ENCODE data around the gene PTGIR. TPM values are rescaled to one million over a fixed set of nuclear protein-coding genes. Genes with fewer than 3 reads are reported as not detected.

Gene PTGIR
- polyA plus RNA-seq, 1 donor (not counting 4 experiments of a cell fraction or from before 2014, with no cell fraction given): not detected

DNA sequence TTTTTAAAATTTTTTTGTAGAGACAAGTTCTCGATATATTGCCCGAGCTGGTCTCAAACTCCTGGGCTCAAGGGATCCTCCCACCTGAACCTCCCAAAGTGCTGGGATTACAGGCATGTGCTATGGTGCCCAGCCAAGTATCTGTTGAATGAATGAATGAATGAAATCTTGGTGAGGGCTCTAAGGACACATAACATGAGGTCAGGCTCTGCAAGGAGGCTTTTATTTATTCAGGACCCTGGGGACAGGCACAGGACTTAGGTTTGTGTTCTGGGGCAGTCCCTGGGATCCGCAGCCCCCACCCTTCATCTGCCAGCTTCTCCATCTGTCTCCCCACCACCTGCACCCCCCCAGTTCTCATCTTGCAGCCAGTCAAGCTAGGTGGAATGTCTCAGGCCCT is 4.6 kb downstream of the PTGIR start:
- peaks cover 3% of the 10 kb centered on the region for H3K4me1 ChIP-seq (ENCODE audit: control insufficient read depth, extremely low read depth, insufficient read depth, low read length)
- no peaks in the 10 kb centered on the region for H3K79me2 ChIP-seq (ENCODE audit: control insufficient read depth, insufficient read depth, low read length)
- FAIRE-seq (no peak), DNase-seq (ENCODE audit: low read depth, low spot score) (no peak)
- H3K27ac ChIP-seq (ENCODE audit: control insufficient read depth, insufficient read depth, low read length): no peak overlapping the region
- no peaks in the 10 kb centered on the region for H3K9me3 ChIP-seq (ENCODE audit: control insufficient read depth, low read depth, low read length)
- peaks cover 14% of the 10 kb centered on the region for H3K27me3 ChIP-seq (ENCODE audit: control insufficient read depth, extremely low read depth, insufficient read depth, low read length)
- H4K20me1 ChIP-seq (ENCODE audit: control insufficient read depth, extremely low read depth, insufficient read depth, low read length): no peaks in the 10 kb centered on the region
- H3K9ac ChIP-seq (ENCODE audit: control insufficient read depth, extremely low read depth, insufficient read depth, low read length): no peak overlapping the region
- no peaks in the 10 kb centered on the region for H3K36me3 ChIP-seq (ENCODE audit: control insufficient read depth in 2 of 2, extremely low read depth in 1 of 2, insufficient read depth in 2 of 2, low read length in 2 of 2)
- H3K9me1 ChIP-seq (ENCODE audit: control insufficient read depth, extremely low read depth, insufficient read depth, low read length): no peaks in the 10 kb centered on the region
- TF ChIP-seq CTCF (optimal IDR thresholded peaks at IDR 0.05 in 1 of 3, IDR thresholded peaks at IDR 0.05 in 1 of 3, conservative IDR thresholded peaks at IDR 0.05 in 1 of 3; ENCODE audit: extremely low read depth in 1 of 3, insufficient read depth in 2 of 3, low read length in 3 of 3): no peak
- no peak for TF ChIP-seq EZH2 (IDR thresholded peaks at IDR 0.05; ENCODE audit: low read length)
- no peak overlapping the region for H3K4me3 ChIP-seq (ENCODE audit: control insufficient read depth in 2 of 3, extremely low read depth in 1 of 3, insufficient read depth in 2 of 3, low read depth in 1 of 3, low read length in 3 of 3)
- no peak overlapping the region for H3K4me2 ChIP-seq (ENCODE audit: control insufficient read depth, extremely low read depth, insufficient read depth, low read depth, low read length)
- H2AFZ ChIP-seq (ENCODE audit: control insufficient read depth, low read length): no peak overlapping the region
- dilution Hi-C loops (cut with MboI; ENCODE audit: extremely low pct_ligation_motif_present, low sequenced_read_pairs): no loop called here

DNA sequence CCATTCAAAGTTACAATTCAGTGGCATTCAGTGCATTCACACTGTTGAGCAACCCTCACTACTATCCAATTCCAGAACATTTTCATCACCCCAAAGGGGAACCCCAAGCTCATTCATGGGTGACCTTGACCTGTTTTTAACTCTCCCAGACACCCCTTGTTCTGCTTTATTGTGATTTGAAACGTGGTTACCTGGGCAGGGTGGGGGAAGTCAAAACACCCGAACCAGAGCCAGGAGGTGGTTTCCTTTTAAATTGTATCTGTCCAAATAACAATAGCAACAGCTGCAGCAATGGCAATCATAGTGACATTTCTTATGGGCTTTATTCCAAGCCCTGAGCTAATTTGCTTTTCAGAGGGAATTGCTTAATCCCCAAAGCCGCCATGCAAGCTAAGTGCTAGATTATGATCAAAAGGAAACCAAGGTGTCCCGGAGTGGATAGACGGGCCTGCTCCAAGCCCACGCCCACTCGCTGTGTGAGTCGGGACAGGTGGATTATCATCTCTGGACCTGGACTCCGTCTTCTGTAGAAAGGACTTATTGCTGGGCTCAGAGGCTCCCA is 6.1 kb downstream of the PTGIR start:
- no peak for TF ChIP-seq EZH2 (IDR thresholded peaks at IDR 0.05; ENCODE audit: low read length)
- TF ChIP-seq CTCF (optimal IDR thresholded peaks at IDR 0.05 in 1 of 3, IDR thresholded peaks at IDR 0.05 in 1 of 3, conservative IDR thresholded peaks at IDR 0.05 in 1 of 3; ENCODE audit: extremely low read depth in 1 of 3, insufficient read depth in 2 of 3, low read length in 3 of 3): no peak
- no peaks in the 10 kb centered on the region for H4K20me1 ChIP-seq (ENCODE audit: control insufficient read depth, extremely low read depth, insufficient read depth, low read length)
- H3K9me3 ChIP-seq (ENCODE audit: control insufficient read depth, low read depth, low read length): no peaks in the 10 kb centered on the region
- no peak for DNase-seq (ENCODE audit: low read depth, low spot score)
- H3K4me3 ChIP-seq (ENCODE audit: control insufficient read depth in 2 of 3, extremely low read depth in 1 of 3, insufficient read depth in 2 of 3, low read depth in 1 of 3, low read length in 3 of 3): no peak overlapping the region
- H3K4me1 ChIP-seq (ENCODE audit: control insufficient read depth, extremely low read depth, insufficient read depth, low read length): no peaks in the 10 kb centered on the region
- no peak overlapping the region for H3K4me2 ChIP-seq (ENCODE audit: control insufficient read depth, extremely low read depth, insufficient read depth, low read depth, low read length)
- no peaks in the 10 kb centered on the region for H3K9me1 ChIP-seq (ENCODE audit: control insufficient read depth, extremely low read depth, insufficient read depth, low read length)
- H3K27me3 ChIP-seq (ENCODE audit: control insufficient read depth, extremely low read depth, insufficient read depth, low read length): peaks cover 14% of the 10 kb centered on the region
- H3K36me3 ChIP-seq (ENCODE audit: control insufficient read depth in 2 of 2, extremely low read depth in 1 of 2, insufficient read depth in 2 of 2, low read length in 2 of 2): no peaks in the 10 kb centered on the region
- H2AFZ ChIP-seq (ENCODE audit: control insufficient read depth, low read length): no peak overlapping the region
- H3K27ac ChIP-seq (ENCODE audit: control insufficient read depth, insufficient read depth, low read length): no peak overlapping the region
- no peak for FAIRE-seq
- H3K79me2 ChIP-seq (ENCODE audit: control insufficient read depth, insufficient read depth, low read length): no peaks in the 10 kb centered on the region
- dilution Hi-C loops (cut with MboI; ENCODE audit: extremely low pct_ligation_motif_present, low sequenced_read_pairs): no loop called here
- no peak overlapping the region for H3K9ac ChIP-seq (ENCODE audit: control insufficient read depth, extremely low read depth, insufficient read depth, low read length)

All from keratinocyte (primary cell).